Measurements from ENCODE around the gene ARHGAP25. TPM values are rescaled to one million over a fixed set of nuclear protein-coding genes. Genes with fewer than 3 reads are reported as not detected.

The ARHGAP25 gene
- total and polyA plus RNA-seq, 10 of the 15 experiments (the other 5 are each of a cell fraction or from before 2014, with no cell fraction given): 0.15 to 1.0 (median 0.46) TPM

DNA sequence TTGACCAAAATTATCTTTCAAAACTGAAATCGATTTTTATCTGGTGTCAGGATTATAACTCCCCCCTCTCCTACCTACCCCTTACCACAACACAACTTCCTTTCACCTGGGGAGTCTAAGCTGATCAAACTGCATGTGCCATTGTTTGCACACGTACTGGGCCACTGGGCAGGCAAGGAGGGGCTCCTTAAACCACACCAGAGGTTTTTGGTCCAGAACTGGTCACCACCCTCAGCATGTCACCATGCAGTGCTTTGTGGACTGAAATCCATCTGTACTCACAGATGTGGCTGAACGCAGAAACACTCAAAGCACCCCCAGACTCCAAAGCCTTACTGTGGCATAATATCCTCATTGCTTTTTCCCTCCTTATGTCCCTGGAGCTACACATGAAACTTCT, 13.9 kb upstream of the ARHGAP25 start:
- Histone ChIP-seq H3K9ac (ENCODE audit: control insufficient read depth, insufficient read depth, low read length) (no peak overlapping the region), H3K9me3 (replicated peaks; ENCODE audit: control insufficient read depth, insufficient read depth, low read length) (no peaks in the 10 kb centered on the region; the same call in 2 of the 3 replicates), H3K4me3 (no peak overlapping the region), H3K27me3 (replicated peaks in 1 of 2; ENCODE audit: control insufficient read depth in 2 of 2, insufficient read depth in 2 of 2, low read length in 1 of 2) (no peaks in the 10 kb centered on the region), H3K36me3 (ENCODE audit: control insufficient read depth in 2 of 2, insufficient read depth in 2 of 2, low read length in 1 of 2) (no peaks in the 10 kb centered on the region), H4K20me1 (ENCODE audit: control insufficient read depth, insufficient read depth) (no peaks in the 10 kb centered on the region), H3K4me2 (ENCODE audit: control insufficient read depth, insufficient read depth) (no peak overlapping the region), H3K79me2 (ENCODE audit: control insufficient read depth, insufficient read depth, low read length) (no peaks in the 10 kb centered on the region), H3K4me1 (ENCODE audit: control insufficient read depth, insufficient read depth, low read length) (peaks cover 35% of the 10 kb centered on the region), H2AFZ (ENCODE audit: control insufficient read depth, low read depth, low read length) (no peak overlapping the region), H3K27ac (ENCODE audit: control insufficient read depth, insufficient read depth) (no peak overlapping the region)
- POLR2A ChIA-PET: interaction anchor here (1.1 kb wide), 1 partner anchor 31 kb away, joined by 3 read pairs; no protein-coding TSS in a partner anchor
- RAD21 ChIA-PET (ENCODE audit: unreplicated experiment): interaction anchor here (1.1 kb wide), 1 partner anchor 11 kb away, joined by 3 read pairs; no protein-coding TSS in a partner anchor
- DNase-seq (ENCODE audit: low read depth, low spot score) (no peak), ATAC-seq (no peak), FAIRE-seq (no peak)
- SMC1A ChIA-PET (ENCODE audit: uncharacterized antibody, unreplicated experiment): interaction anchor here (0.7 to 1.4 kb wide), 2 partner anchors 30 to 258 kb away, joined by 3 to 5 read pairs; no protein-coding TSS in a partner anchor
- CTCF ChIA-PET: interaction anchor here (1.5 to 4.5 kb wide), 4 partner anchors 10 to 257 kb away, joined by 3 to 17 read pairs (median 8); no protein-coding TSS in a partner anchor
- TF ChIP-seq RAD21 (IDR thresholded peaks at IDR 0.05; ENCODE audit: insufficient read depth, low read depth, low read length) (no peak), CREM (IDR thresholded peaks at IDR 0.05; ENCODE audit: low read depth) (no peak), NRF1 (conservative IDR thresholded peaks at IDR 0.05; ENCODE audit: low read depth, low read length) (no peak), RFX5 (IDR thresholded peaks at IDR 0.05; ENCODE audit: low read depth, low read length) (no peak), BMI1 (IDR thresholded peaks at IDR 0.05; ENCODE audit: borderline replicate concordance) (no peak), ESRRA (IDR thresholded peaks at IDR 0.05; ENCODE audit: low read length) (no peak), JUNB (IDR thresholded peaks at IDR 0.05) (no peak), SREBF2 (IDR thresholded peaks at IDR 0.05; ENCODE audit: low read length) (no peak), ZNF384 (IDR thresholded peaks at IDR 0.05; ENCODE audit: borderline replicate concordance, low read depth, low read length) (no peak), HDGF (IDR thresholded peaks at IDR 0.05) (no peak), RBBP5 (conservative IDR thresholded peaks at IDR 0.05) (no peak), TBL1XR1 (IDR thresholded peaks at IDR 0.05; ENCODE audit: low read depth, low read length) (no peak), TCF7 (IDR thresholded peaks at IDR 0.05; ENCODE audit: borderline replicate concordance) (no peak)
- TF ChIP-seq, protein P1, sequence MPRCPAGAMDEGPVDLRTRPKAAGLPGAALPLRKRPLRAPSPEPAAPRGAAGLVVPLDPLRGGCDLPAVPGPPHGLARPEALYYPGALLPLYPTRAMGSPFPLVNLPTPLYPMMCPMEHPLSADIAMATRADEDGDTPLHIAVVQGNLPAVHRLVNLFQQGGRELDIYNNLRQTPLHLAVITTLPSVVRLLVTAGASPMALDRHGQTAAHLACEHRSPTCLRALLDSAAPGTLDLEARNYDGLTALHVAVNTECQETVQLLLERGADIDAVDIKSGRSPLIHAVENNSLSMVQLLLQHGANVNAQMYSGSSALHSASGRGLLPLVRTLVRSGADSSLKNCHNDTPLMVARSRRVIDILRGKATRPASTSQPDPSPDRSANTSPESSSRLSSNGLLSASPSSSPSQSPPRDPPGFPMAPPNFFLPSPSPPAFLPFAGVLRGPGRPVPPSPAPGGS (IDR thresholded peaks at IDR 0.05; ENCODE audit: borderline replicate concordance, insufficient read depth, low read depth, low read length, poor library complexity, severe bottlenecking): no peak
- intact Hi-C loops (cut with micrococcal nuclease; ENCODE audit: unreplicated experiment) (no loop called here), in situ Hi-C loops (cut with MboI) (no loop called here)
- WGBS (ENCODE audit: insufficient coverage, insufficient replicate concordance, low lambda C conversion rate, missing lambda C conversion rate): 71% methylated on average over 3 of the region's 3 CpGs
- BruUV-seq (replicated peaks): no TSS peak

All from GM12878 (cell line).